ENCODE results near the gene UPB1.

UPB1 gene

GRCh38 chr22:24513378-24514240, 18.5 kb downstream of the UPB1 start:
- no peak overlapping the region for H3K4me3 ChIP-seq (ENCODE audit: low read length, poor library complexity, severe bottlenecking)
- H3F3A ChIP-seq (ENCODE audit: low read depth) = peaks cover 9% of the 10 kb centered on the region; the same call in 1 of the 2 replicates
- H3K27me3 ChIP-seq (ENCODE audit: insufficient read depth, low read length, poor library complexity, severe bottlenecking) = no peaks in the 10 kb centered on the region
- no peak overlapping the region for H2AFZ ChIP-seq (ENCODE audit: low read length)
- no peaks in the 10 kb centered on the region for H3K36me3 ChIP-seq (ENCODE audit: insufficient read depth, low read length)
- TF ChIP-seq EZH2phosphoT487 (IDR thresholded peaks at IDR 0.05; ENCODE audit: borderline replicate concordance) = no peak
- TF ChIP-seq CTCF (conservative IDR thresholded peaks at IDR 0.05; ENCODE audit: low read length) = no peak
- no peak overlapping the region for H3K4me2 ChIP-seq (ENCODE audit: low read depth, low read length, poor library complexity, severe bottlenecking)
- no peak overlapping the region for H3K9ac ChIP-seq (ENCODE audit: low read depth, low read length, poor library complexity, severe bottlenecking)
- H3K9me2 ChIP-seq (replicated peaks; ENCODE audit: low read depth, low read length) = no peaks in the 10 kb centered on the region
- H3K4me1 ChIP-seq (ENCODE audit: insufficient read depth, low read length, poor library complexity, severe bottlenecking) = peaks cover 48% of the 10 kb centered on the region
- H4K20me1 ChIP-seq (ENCODE audit: insufficient read depth, low read length, poor library complexity, severe bottlenecking) = no peaks in the 10 kb centered on the region
- no peaks in the 10 kb centered on the region for H3K9me3 ChIP-seq (ENCODE audit: insufficient read depth, low read depth, low read length)
- no peaks in the 10 kb centered on the region for H3K79me2 ChIP-seq (ENCODE audit: insufficient read depth, low read length)

- no peak overlapping the region for H2AFZ ChIP-seq (ENCODE audit: low read length)
- H3K36me3 ChIP-seq (ENCODE audit: insufficient read depth, low read length) = no peaks in the 10 kb centered on the region
- H3K4me3 ChIP-seq (ENCODE audit: low read length, poor library complexity, severe bottlenecking) = no peak overlapping the region
- H3K9me3 ChIP-seq (ENCODE audit: insufficient read depth, low read depth, low read length) = no peaks in the 10 kb centered on the region
- H3K4me1 ChIP-seq (ENCODE audit: insufficient read depth, low read length, poor library complexity, severe bottlenecking) = peaks cover 50% of the 10 kb centered on the region
- H3K79me2 ChIP-seq (ENCODE audit: insufficient read depth, low read length) = no peaks in the 10 kb centered on the region
- H3K27me3 ChIP-seq (ENCODE audit: insufficient read depth, low read length, poor library complexity, severe bottlenecking) = no peaks in the 10 kb centered on the region
- no peak for TF ChIP-seq EZH2phosphoT487 (IDR thresholded peaks at IDR 0.05; ENCODE audit: borderline replicate concordance)
- TF ChIP-seq CTCF (conservative IDR thresholded peaks at IDR 0.05; ENCODE audit: low read length) = no peak
- H4K20me1 ChIP-seq (ENCODE audit: insufficient read depth, low read length, poor library complexity, severe bottlenecking) = no peaks in the 10 kb centered on the region
- no peak overlapping the region for H3K4me2 ChIP-seq (ENCODE audit: low read depth, low read length, poor library complexity, severe bottlenecking)
- H3K9me2 ChIP-seq (replicated peaks; ENCODE audit: low read depth, low read length) = no peaks in the 10 kb centered on the region
- H3F3A ChIP-seq (ENCODE audit: low read depth) = peaks cover 9% of the 10 kb centered on the region; the same call in 1 of the 2 replicates
- H3K9ac ChIP-seq (ENCODE audit: low read depth, low read length, poor library complexity, severe bottlenecking) = no peak overlapping the region
These were observed 19.3 kb downstream of the UPB1 start for GRCh38 chr22:24514241-24515026.

- H3K4me2 ChIP-seq (ENCODE audit: low read depth, low read length, poor library complexity, severe bottlenecking) = no peak overlapping the region
- H3K36me3 ChIP-seq (ENCODE audit: insufficient read depth, low read length) = no peaks in the 10 kb centered on the region
- no peaks in the 10 kb centered on the region for H4K20me1 ChIP-seq (ENCODE audit: insufficient read depth, low read length, poor library complexity, severe bottlenecking)
- no peak overlapping the region for H3K4me3 ChIP-seq (ENCODE audit: low read length, poor library complexity, severe bottlenecking)
- H2AFZ ChIP-seq (ENCODE audit: low read length) = no peak overlapping the region
- no peaks in the 10 kb centered on the region for H3K27me3 ChIP-seq (ENCODE audit: insufficient read depth, low read length, poor library complexity, severe bottlenecking)
- H3K9me2 ChIP-seq (replicated peaks; ENCODE audit: low read depth, low read length) = no peaks in the 10 kb centered on the region
- H3K79me2 ChIP-seq (ENCODE audit: insufficient read depth, low read length) = no peaks in the 10 kb centered on the region
- TF ChIP-seq CTCF (conservative IDR thresholded peaks at IDR 0.05; ENCODE audit: low read length) (no peak), EZH2phosphoT487 (IDR thresholded peaks at IDR 0.05; ENCODE audit: borderline replicate concordance) (no peak)
- peaks cover 52% of the 10 kb centered on the region for H3K4me1 ChIP-seq (ENCODE audit: insufficient read depth, low read length, poor library complexity, severe bottlenecking)
- H3K9me3 ChIP-seq (ENCODE audit: insufficient read depth, low read depth, low read length) = no peaks in the 10 kb centered on the region
- H3K9ac ChIP-seq (ENCODE audit: low read depth, low read length, poor library complexity, severe bottlenecking) = no peak overlapping the region
- peaks cover 9% of the 10 kb centered on the region; the same call in 1 of the 2 replicates for H3F3A ChIP-seq (ENCODE audit: low read depth)
These were observed 19.9 kb downstream of the UPB1 start for GRCh38 chr22:24515027-24515338.
